ENCODE data around the gene RAB40C.

Gene RAB40C

DNA sequence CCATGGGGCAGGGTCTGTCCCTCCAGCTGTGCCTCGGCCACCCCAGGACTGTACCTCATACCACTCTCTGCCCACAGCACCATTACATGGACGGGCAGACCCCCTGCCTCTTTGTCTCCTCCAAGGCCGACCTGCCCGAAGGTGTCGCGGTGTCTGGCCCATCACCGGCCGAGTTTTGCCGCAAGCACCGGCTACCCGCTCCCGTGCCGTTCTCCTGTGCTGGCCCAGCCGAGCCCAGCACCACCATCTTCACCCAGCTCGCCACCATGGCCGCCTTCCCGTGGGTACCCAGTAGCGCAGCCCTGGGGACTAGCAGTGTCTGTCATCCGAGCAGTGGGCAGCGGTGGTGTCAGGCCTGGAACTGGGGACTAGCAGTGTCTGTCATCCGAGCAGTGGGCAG lies 83.0 kb downstream of the RAB40C start:
- in situ Hi-C loops (cut with HindIII; ENCODE audit: low sequenced_read_pairs) = no loop called here
- DNase-seq (ENCODE audit: low read depth) = no peak
- no peak overlapping the region for H3K4me3 ChIP-seq (ENCODE audit: low read depth, low read length)
- TF ChIP-seq, protein P1, sequence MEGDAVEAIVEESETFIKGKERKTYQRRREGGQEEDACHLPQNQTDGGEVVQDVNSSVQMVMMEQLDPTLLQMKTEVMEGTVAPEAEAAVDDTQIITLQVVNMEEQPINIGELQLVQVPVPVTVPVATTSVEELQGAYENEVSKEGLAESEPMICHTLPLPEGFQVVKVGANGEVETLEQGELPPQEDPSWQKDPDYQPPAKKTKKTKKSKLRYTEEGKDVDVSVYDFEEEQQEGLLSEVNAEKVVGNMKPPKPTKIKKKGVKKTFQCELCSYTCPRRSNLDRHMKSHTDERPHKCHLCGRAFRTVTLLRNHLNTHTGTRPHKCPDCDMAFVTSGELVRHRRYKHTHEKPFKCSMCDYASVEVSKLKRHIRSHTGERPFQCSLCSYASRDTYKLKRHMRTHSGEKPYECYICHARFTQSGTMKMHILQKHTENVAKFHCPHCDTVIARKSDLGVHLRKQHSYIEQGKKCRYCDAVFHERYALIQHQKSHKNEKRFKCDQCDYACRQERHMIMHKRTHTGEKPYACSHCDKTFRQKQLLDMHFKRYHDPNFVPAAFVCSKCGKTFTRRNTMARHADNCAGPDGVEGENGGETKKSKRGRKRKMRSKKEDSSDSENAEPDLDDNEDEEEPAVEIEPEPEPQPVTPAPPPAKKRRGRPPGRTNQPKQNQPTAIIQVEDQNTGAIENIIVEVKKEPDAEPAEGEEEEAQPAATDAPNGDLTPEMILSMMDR (IDR thresholded peaks at IDR 0.05; ENCODE audit: low read depth, low read length, missing control alignments) = no peak

DNA sequence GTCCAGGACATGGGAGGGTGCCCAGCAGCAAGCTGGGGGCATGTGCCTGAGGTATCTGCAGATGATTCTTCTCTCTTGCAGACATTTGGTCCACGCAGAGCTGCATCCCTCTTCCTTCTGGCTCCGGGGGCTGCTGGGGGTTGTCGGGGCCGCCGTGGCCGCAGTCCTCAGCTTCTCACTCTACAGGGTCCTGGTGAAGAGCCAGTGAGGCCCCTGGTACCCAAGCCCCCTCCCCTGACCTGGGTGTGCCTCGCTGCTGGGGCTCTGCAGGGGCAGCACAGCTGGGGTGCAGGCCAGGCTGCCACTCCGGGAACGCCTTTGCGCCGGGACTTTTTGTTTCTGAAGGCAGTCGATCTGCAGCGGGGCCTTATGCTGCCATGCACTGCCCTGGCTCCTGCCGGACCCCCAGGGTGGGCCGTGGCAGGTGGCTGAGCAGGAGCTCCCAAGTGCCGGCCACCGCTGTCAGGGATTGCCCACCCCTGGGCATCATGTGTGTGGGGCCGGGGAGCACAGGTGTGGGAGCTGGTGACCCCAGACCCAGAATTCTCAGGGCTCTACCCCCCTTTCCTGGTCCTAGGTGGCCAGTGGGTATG lies 83.6 kb downstream of the RAB40C start:
- in situ Hi-C loops (cut with HindIII; ENCODE audit: low sequenced_read_pairs) = no loop called here
- no peak overlapping the region for H3K4me3 ChIP-seq (ENCODE audit: low read depth, low read length)
- TF ChIP-seq, protein P1 (IDR thresholded peaks at IDR 0.05; ENCODE audit: low read depth, low read length, missing control alignments) = no peak
- no peak for DNase-seq (ENCODE audit: low read depth)

DNA sequence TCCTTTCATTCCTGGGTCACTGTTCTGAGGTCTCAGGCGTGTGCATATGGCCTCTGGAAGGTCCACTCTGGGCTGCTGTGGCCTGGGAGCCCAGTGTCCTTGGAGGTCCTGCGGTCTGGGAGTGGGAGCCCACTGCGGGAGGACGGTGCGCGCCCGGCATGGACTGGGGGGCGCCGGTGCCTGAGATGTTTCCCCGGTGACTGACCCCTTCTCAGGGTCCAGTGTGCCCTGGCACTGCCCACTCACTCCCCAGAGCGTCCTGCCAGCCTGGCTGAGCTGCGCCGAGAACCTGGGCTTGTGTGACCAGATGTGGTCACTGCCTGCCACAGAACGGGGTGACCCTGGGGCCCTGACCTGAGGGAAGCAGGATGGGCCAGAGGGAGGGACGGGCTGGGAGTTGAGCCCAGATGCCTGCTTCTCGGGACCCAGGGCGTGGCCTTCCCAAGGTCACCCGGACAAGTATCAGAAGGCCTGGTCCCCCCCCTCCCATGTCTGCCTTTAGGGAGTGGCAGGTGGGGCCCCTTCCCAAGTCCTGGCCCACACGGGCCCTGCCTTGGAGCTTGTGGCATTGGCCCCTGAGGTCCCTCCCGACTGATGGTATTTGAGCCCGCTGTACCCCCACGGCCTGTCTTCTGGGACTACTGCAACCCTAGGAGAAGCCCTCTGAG lies 84.5 kb downstream of the RAB40C start:
- DNase-seq (ENCODE audit: low read depth) = no peak
- TF ChIP-seq, protein P1 (IDR thresholded peaks at IDR 0.05; ENCODE audit: low read depth, low read length, missing control alignments) = no peak
- no peak overlapping the region for H3K4me3 ChIP-seq (ENCODE audit: low read depth, low read length)
- in situ Hi-C loops (cut with HindIII; ENCODE audit: low sequenced_read_pairs) = no loop called here

DNA sequence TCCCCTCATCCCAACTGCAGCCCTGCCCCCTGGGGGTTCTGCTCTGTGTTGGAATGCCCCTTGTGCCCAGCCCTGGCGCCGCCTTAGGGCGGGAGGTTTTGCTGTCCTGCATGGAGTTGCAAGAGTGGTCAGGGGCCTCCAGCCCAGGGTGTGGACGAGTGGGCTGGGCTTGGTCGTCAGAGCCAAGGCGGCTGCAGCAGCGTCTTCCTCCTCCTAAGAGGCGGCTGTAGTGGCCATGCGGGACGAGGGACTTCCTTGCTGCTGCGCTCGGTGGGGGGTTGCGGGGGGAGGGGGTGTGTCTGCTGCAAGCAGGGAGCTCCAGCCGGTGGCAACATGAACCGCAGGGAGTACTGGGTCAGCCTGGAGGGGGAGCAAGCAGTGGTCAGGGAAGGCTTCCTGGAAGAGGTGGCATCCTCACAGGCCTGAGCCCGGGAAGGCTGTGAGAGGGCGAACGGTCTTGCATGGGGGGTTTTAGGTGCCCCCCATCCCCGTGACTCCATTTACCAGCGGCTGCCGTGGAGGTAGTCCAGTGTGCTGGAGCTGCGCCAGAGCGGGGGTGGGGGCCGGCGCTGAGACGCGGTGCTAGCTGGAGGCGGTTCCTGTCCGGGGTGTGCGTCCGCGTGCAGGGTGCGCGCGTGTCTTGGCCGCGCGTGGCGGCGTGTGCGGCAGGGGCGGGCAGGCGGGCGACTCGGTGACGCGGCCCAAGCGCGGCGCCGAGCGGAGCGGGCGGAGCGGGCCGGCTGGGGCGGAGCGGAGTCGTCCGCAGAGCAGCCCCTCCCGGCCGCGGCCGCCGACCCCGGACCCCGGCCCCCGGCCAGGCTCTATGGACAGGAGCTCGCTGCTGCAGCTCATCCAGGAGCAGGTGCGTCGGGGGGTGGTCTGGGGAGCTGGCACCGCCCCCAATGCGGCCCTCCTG lies 85.4 kb downstream of the RAB40C start, which contains the start of gene RHBDL1:
Gene RHBDL1 (plus strand): TSS at position 704 of the 916 bp plus-strand sequence. CDS start 120 bp downstream, at position 824.
- peak within 1 kb of the TSS; percentile 31 for H3K4me3 ChIP-seq (ENCODE audit: low read depth, low read length)

DNA sequence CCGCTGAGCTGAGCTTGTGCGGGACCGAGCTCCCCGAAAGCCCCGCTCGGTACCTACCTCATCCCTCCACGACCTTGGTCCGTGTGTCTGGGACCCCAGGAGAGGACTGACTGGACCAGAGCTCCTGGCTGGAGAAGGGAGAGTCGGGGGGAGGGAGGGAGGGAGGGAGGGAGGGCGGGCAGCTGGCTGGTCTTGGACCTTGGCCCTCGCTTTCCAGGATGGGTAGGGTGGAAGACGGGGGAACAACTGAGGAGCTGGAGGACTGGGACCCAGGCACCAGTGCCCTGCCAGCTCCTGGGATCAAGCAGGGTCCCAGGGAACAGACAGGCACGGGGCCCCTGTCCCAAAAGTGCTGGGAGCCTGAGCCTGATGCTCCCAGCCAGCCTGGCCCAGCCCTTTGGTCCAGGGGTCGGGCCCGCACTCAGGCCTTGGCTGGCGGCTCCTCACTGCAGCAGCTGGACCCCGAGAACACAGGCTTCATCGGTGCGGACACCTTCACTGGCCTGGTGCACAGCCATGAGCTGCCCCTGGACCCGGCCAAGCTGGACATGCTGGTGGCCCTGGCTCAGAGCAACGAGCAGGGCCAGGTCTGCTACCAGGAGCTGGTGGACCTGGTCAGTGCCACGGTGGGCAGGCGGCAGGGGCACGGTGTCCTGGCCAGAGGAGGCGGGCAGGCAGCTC lies 86.2 kb downstream of the RAB40C start:
- peak overlapping the region; percentile 31 for H3K4me3 ChIP-seq (ENCODE audit: low read depth, low read length)
- DNase-seq (ENCODE audit: low read depth) = no peak

More for the DNA sequence above, 85.4 kb downstream of the RAB40C start, which contains the start of gene RHBDL1:
- no peak for DNase-seq (ENCODE audit: low read depth)
- in situ Hi-C loops (cut with HindIII; ENCODE audit: low sequenced_read_pairs) = no loop called here
- TF ChIP-seq, protein P1 (IDR thresholded peaks at IDR 0.05; ENCODE audit: low read depth, low read length, missing control alignments) = no peak

More for the DNA sequence above, 86.2 kb downstream of the RAB40C start:
- in situ Hi-C loops (cut with HindIII; ENCODE audit: low sequenced_read_pairs) = no loop called here
- TF ChIP-seq, protein P1 (IDR thresholded peaks at IDR 0.05; ENCODE audit: low read depth, low read length, missing control alignments) = no peak
